ENCODE measurements around the gene PTTG1. TPM values are rescaled to one million over a fixed set of nuclear protein-coding genes. Genes with fewer than 3 reads are reported as not detected.

The PTTG1 gene
- total RNA-seq, 1 experiment from 2014 or later: 157 TPM

- Mint-ChIP-seq H3K36me3 (ENCODE audit: insufficient read depth, unreplicated experiment) (no peaks in the 10 kb centered on the region), H3K9me3 (ENCODE audit: unreplicated experiment) (no peaks in the 10 kb centered on the region), H3K27me3 (ENCODE audit: insufficient read depth, unreplicated experiment) (peaks cover 12% of the 10 kb centered on the region), H3K4me3 (ENCODE audit: unreplicated experiment) (no peak overlapping the region), H3K27ac (ENCODE audit: unreplicated experiment) (no peak overlapping the region), H3K4me1 (ENCODE audit: low read depth, unreplicated experiment) (no peaks in the 10 kb centered on the region)
- H3K36me3 ChIP-seq (ENCODE audit: control insufficient read depth, insufficient read depth, low read length): no peaks in the 10 kb centered on the region
- CTCF ChIA-PET: no interaction called here
- no peak for DNase-seq
- no peaks in the 10 kb centered on the region for H3K4me1 ChIP-seq
- no peak overlapping the region for H3K4me3 ChIP-seq (ENCODE audit: low read depth, low read length)
- H3K27me3 ChIP-seq (replicated peaks; ENCODE audit: control insufficient read depth, insufficient read depth, low read length): no peaks in the 10 kb centered on the region; the same call in 1 of the 2 replicates
- no peaks in the 10 kb centered on the region for H3K9me3 ChIP-seq
- TF ChIP-seq, protein P1, sequence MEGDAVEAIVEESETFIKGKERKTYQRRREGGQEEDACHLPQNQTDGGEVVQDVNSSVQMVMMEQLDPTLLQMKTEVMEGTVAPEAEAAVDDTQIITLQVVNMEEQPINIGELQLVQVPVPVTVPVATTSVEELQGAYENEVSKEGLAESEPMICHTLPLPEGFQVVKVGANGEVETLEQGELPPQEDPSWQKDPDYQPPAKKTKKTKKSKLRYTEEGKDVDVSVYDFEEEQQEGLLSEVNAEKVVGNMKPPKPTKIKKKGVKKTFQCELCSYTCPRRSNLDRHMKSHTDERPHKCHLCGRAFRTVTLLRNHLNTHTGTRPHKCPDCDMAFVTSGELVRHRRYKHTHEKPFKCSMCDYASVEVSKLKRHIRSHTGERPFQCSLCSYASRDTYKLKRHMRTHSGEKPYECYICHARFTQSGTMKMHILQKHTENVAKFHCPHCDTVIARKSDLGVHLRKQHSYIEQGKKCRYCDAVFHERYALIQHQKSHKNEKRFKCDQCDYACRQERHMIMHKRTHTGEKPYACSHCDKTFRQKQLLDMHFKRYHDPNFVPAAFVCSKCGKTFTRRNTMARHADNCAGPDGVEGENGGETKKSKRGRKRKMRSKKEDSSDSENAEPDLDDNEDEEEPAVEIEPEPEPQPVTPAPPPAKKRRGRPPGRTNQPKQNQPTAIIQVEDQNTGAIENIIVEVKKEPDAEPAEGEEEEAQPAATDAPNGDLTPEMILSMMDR (IDR thresholded peaks at IDR 0.05; ENCODE audit: insufficient read depth in 1 of 2, low read depth in 1 of 2, low read length in 1 of 2, severe bottlenecking in 1 of 2, unreplicated experiment in 1 of 2): no peak
- intact Hi-C loops (cut with micrococcal nuclease; ENCODE audit: unreplicated experiment): no loop called here
- POLR2A ChIA-PET: no interaction called here
- BruUV-seq (replicated peaks): no TSS peak
These were observed 45.2 kb upstream of the PTTG1 start for GRCh38 chr5:160376416-160376815.

GRCh38 chr5:160377651-160378050 is 44.0 kb upstream of the PTTG1 start:
- Histone ChIP-seq H3K4me3 (ENCODE audit: low read depth, low read length) (no peak overlapping the region), H3K27me3 (replicated peaks; ENCODE audit: control insufficient read depth, insufficient read depth, low read length) (no peaks in the 10 kb centered on the region; the same call in 1 of the 2 replicates), H3K36me3 (ENCODE audit: control insufficient read depth, insufficient read depth, low read length) (no peaks in the 10 kb centered on the region), H3K4me1 (no peaks in the 10 kb centered on the region), H3K9me3 (no peaks in the 10 kb centered on the region)
- BruUV-seq (replicated peaks): no TSS peak
- no peaks in the 10 kb centered on the region for H3K36me3 Mint-ChIP-seq (ENCODE audit: insufficient read depth, unreplicated experiment)
- H3K4me3 Mint-ChIP-seq (ENCODE audit: unreplicated experiment): no peak overlapping the region
- H3K4me1 Mint-ChIP-seq (ENCODE audit: low read depth, unreplicated experiment): no peaks in the 10 kb centered on the region
- ChIA-PET POLR2A (no interaction called here), CTCF (no interaction called here)
- TF ChIP-seq, protein P1 (IDR thresholded peaks at IDR 0.05; ENCODE audit: insufficient read depth in 1 of 2, low read depth in 1 of 2, low read length in 1 of 2, severe bottlenecking in 1 of 2, unreplicated experiment in 1 of 2): no peak
- no peak for DNase-seq
- H3K27me3 Mint-ChIP-seq (ENCODE audit: insufficient read depth, unreplicated experiment): peaks cover 12% of the 10 kb centered on the region
- no peaks in the 10 kb centered on the region for H3K9me3 Mint-ChIP-seq (ENCODE audit: unreplicated experiment)
- intact Hi-C loops (cut with micrococcal nuclease; ENCODE audit: unreplicated experiment): no loop called here
- H3K27ac Mint-ChIP-seq (ENCODE audit: unreplicated experiment): no peak overlapping the region

GRCh38 chr5:160378330-160378729 is 43.3 kb upstream of the PTTG1 start:
- H3K9me3 ChIP-seq: no peaks in the 10 kb centered on the region
- Mint-ChIP-seq H3K9me3 (ENCODE audit: unreplicated experiment) (no peaks in the 10 kb centered on the region), H3K27ac (ENCODE audit: unreplicated experiment) (no peak overlapping the region), H3K4me3 (ENCODE audit: unreplicated experiment) (no peak overlapping the region), H3K27me3 (ENCODE audit: insufficient read depth, unreplicated experiment) (peaks cover 12% of the 10 kb centered on the region), H3K4me1 (ENCODE audit: low read depth, unreplicated experiment) (no peaks in the 10 kb centered on the region), H3K36me3 (ENCODE audit: insufficient read depth, unreplicated experiment) (no peaks in the 10 kb centered on the region)
- no TSS peak for BruUV-seq (replicated peaks)
- intact Hi-C loops (cut with micrococcal nuclease; ENCODE audit: unreplicated experiment): no loop called here
- no peaks in the 10 kb centered on the region for H3K36me3 ChIP-seq (ENCODE audit: control insufficient read depth, insufficient read depth, low read length)
- POLR2A ChIA-PET: no interaction called here
- no peak overlapping the region for H3K4me3 ChIP-seq (ENCODE audit: low read depth, low read length)
- CTCF ChIA-PET: no interaction called here
- DNase-seq: no peak
- TF ChIP-seq, protein P1 (IDR thresholded peaks at IDR 0.05; ENCODE audit: insufficient read depth in 1 of 2, low read depth in 1 of 2, low read length in 1 of 2, severe bottlenecking in 1 of 2, unreplicated experiment in 1 of 2): no peak
- no peaks in the 10 kb centered on the region; the same call in 1 of the 2 replicates for H3K27me3 ChIP-seq (replicated peaks; ENCODE audit: control insufficient read depth, insufficient read depth, low read length)
- H3K4me1 ChIP-seq: no peaks in the 10 kb centered on the region

Data from Caco-2 (cell line).